Measurements from ENCODE around the gene COA1.
A peak's percentile ranks its signal among the peaks of the same experiment; 100 is the strongest.

The COA1 gene

GRCh38 chr7:43768887-43769272 is 39.6 kb upstream of the COA1 start:
- no peak for TF ChIP-seq CTCF (IDR thresholded peaks at IDR 0.05; ENCODE audit: insufficient read depth, low read depth, low read length, missing control alignments)
- DNase-seq (ENCODE audit: low read depth): no peak
- no peak overlapping the region for H3K4me3 ChIP-seq (ENCODE audit: low read length)

- TF ChIP-seq CTCF (IDR thresholded peaks at IDR 0.05; ENCODE audit: insufficient read depth, low read depth, low read length, missing control alignments): no peak
- DNase-seq (ENCODE audit: low read depth): no peak
- H3K4me3 ChIP-seq (ENCODE audit: low read length): no peak overlapping the region
Observed at GRCh38 chr7:43768201-43768886, 39.0 kb upstream of the COA1 start.

- no peak for TF ChIP-seq CTCF (IDR thresholded peaks at IDR 0.05; ENCODE audit: insufficient read depth, low read depth, low read length, missing control alignments)
- H3K4me3 ChIP-seq (ENCODE audit: low read length): no peak overlapping the region
- DNase-seq (ENCODE audit: low read depth): no peak
Observed at GRCh38 chr7:43767311-43767710, 38.0 kb upstream of the COA1 start.

- no peak for TF ChIP-seq CTCF (IDR thresholded peaks at IDR 0.05; ENCODE audit: insufficient read depth, low read depth, low read length, missing control alignments)
- no peak overlapping the region for H3K4me3 ChIP-seq (ENCODE audit: low read length)
- DNase-seq (ENCODE audit: low read depth): no peak
Observed at GRCh38 chr7:43766564-43766963, 37.2 kb upstream of the COA1 start.

- DNase-seq (ENCODE audit: low read depth): peak; percentile 95
- TF ChIP-seq CTCF (IDR thresholded peaks at IDR 0.05; ENCODE audit: insufficient read depth, low read depth, low read length, missing control alignments): no peak
- H3K4me3 ChIP-seq (ENCODE audit: low read length): peak overlapping the region; percentile 18
Observed at GRCh38 chr7:43764807-43765491, 35.6 kb upstream of the COA1 start.

GRCh38 chr7:43764039-43764761 is 34.9 kb upstream of the COA1 start:
- peak overlapping the region; percentile 18 for H3K4me3 ChIP-seq (ENCODE audit: low read length)
- TF ChIP-seq CTCF (IDR thresholded peaks at IDR 0.05; ENCODE audit: insufficient read depth, low read depth, low read length, missing control alignments): no peak
- peak; percentile 66 for DNase-seq (ENCODE audit: low read depth)
